Measurements from ENCODE around the gene VAMP8.

DNA sequence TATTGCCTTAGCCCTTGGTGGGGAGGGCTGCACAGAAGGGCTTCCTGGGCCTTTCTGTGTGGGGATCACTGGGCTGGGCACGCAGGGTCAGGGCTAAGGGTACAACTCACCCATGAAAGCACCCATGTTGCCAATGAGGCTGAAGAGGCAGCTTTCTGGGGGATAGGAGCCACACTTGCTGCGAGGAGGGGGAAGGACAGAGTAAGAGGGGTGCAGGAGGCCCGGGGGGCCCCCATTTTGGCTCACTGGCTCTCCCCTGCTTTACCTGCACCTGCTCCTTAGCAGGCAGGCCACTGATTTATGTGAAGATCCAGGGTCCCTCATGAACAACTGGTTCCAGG lies 22.8 kb downstream of the VAMP8 start:
- TF ChIP-seq, protein P1, sequence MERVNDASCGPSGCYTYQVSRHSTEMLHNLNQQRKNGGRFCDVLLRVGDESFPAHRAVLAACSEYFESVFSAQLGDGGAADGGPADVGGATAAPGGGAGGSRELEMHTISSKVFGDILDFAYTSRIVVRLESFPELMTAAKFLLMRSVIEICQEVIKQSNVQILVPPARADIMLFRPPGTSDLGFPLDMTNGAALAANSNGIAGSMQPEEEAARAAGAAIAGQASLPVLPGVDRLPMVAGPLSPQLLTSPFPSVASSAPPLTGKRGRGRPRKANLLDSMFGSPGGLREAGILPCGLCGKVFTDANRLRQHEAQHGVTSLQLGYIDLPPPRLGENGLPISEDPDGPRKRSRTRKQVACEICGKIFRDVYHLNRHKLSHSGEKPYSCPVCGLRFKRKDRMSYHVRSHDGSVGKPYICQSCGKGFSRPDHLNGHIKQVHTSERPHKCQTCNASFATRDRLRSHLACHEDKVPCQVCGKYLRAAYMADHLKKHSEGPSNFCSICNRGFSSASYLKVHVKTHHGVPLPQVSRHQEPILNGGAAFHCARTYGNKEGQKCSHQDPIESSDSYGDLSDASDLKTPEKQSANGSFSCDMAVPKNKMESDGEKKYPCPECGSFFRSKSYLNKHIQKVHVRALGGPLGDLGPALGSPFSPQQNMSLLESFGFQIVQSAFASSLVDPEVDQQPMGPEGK (CRISPR knock-in tag; IDR thresholded peaks at IDR 0.05; ENCODE audit: borderline replicate concordance), result no peak
- TF ChIP-seq ZFP3 (CRISPR knock-in tag; IDR thresholded peaks at IDR 0.05) (no peak), ESRRG (CRISPR knock-in tag; IDR thresholded peaks at IDR 0.05) (no peak), CSDC2 (CRISPR knock-in tag; IDR thresholded peaks at IDR 0.05) (no peak), ARNTL (CRISPR knock-in tag; IDR thresholded peaks at IDR 0.05; ENCODE audit: borderline replicate concordance, low read depth) (no peak), RARB (CRISPR knock-in tag; IDR thresholded peaks at IDR 0.05) (no peak), ZNF70 (CRISPR knock-in tag; IDR thresholded peaks at IDR 0.05) (no peak), TOX (CRISPR knock-in tag; IDR thresholded peaks at IDR 0.05; ENCODE audit: borderline replicate concordance) (no peak), GLIS3 (CRISPR knock-in tag; IDR thresholded peaks at IDR 0.05) (no peak)

Measured in SK-N-SH treated with all-trans-retinoic acid at 6 μM for 48 hours (cell line).